ENCODE results near the gene COL27A1.

COL27A1 gene

DNA sequence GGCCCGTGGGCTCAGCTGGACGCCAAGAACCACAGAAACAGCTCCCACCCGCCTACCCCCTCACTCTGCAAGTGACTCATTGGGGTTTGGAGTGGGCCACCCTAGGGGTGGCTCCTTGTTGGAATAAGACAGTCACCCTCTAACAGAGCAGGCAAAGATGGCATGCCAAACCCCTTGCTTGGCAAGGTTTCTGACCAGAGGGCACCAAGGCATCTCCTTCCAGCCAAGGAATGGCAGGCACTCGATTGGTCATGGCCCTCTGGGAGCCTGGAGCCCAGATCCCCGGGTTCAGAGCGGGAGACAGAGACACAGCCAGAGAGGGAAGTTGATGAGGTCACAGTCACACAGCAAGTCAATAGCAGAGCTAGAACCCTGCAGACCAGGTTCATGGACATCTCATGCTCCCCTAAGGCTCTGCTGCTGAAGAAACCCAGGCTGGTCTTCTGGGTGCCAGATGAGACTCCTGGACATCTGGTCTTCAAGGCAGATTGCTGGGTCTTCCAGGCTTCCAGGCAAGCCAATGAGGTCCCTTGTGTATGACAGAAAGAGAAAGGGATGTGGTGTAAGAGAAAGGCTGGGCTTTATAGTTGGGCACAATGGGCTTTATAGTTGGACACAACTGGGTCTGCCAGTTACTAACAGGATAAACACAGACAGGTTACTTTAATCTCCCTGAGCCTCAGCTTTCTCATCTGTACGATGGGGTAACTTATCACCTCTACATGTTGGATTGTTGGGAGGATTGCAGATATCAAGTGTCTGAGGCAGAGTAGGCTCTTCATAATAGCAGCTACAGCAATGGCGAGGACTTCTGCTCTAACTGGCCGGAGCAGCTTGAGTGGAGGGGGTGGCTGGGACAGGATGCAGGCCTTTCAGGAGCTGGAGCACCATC, 33.0 kb upstream of the COL27A1 start:
- TF ChIP-seq POLR2AphosphoS5 (IDR thresholded peaks at IDR 0.05; ENCODE audit: low read depth) (no peak), SPI1 (IDR thresholded peaks at IDR 0.05; ENCODE audit: borderline replicate concordance, low read depth) (no peak), GABPA (IDR thresholded peaks at IDR 0.05; ENCODE audit: low read depth) (no peak)
- TF ChIP-seq, protein P1, sequence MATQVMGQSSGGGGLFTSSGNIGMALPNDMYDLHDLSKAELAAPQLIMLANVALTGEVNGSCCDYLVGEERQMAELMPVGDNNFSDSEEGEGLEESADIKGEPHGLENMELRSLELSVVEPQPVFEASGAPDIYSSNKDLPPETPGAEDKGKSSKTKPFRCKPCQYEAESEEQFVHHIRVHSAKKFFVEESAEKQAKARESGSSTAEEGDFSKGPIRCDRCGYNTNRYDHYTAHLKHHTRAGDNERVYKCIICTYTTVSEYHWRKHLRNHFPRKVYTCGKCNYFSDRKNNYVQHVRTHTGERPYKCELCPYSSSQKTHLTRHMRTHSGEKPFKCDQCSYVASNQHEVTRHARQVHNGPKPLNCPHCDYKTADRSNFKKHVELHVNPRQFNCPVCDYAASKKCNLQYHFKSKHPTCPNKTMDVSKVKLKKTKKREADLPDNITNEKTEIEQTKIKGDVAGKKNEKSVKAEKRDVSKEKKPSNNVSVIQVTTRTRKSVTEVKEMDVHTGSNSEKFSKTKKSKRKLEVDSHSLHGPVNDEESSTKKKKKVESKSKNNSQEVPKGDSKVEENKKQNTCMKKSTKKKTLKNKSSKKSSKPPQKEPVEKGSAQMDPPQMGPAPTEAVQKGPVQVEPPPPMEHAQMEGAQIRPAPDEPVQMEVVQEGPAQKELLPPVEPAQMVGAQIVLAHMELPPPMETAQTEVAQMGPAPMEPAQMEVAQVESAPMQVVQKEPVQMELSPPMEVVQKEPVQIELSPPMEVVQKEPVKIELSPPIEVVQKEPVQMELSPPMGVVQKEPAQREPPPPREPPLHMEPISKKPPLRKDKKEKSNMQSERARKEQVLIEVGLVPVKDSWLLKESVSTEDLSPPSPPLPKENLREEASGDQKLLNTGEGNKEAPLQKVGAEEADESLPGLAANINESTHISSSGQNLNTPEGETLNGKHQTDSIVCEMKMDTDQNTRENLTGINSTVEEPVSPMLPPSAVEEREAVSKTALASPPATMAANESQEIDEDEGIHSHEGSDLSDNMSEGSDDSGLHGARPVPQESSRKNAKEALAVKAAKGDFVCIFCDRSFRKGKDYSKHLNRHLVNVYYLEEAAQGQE (IDR thresholded peaks at IDR 0.05; ENCODE audit: insufficient replicate concordance, low read depth) = no peak
- TF ChIP-seq, protein P2, sequence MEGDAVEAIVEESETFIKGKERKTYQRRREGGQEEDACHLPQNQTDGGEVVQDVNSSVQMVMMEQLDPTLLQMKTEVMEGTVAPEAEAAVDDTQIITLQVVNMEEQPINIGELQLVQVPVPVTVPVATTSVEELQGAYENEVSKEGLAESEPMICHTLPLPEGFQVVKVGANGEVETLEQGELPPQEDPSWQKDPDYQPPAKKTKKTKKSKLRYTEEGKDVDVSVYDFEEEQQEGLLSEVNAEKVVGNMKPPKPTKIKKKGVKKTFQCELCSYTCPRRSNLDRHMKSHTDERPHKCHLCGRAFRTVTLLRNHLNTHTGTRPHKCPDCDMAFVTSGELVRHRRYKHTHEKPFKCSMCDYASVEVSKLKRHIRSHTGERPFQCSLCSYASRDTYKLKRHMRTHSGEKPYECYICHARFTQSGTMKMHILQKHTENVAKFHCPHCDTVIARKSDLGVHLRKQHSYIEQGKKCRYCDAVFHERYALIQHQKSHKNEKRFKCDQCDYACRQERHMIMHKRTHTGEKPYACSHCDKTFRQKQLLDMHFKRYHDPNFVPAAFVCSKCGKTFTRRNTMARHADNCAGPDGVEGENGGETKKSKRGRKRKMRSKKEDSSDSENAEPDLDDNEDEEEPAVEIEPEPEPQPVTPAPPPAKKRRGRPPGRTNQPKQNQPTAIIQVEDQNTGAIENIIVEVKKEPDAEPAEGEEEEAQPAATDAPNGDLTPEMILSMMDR (IDR thresholded peaks at IDR 0.05; ENCODE audit: insufficient read depth, low read length) = no peak
- H3K27me3 ChIP-seq (ENCODE audit: insufficient read depth, poor library complexity, severe bottlenecking) = peaks cover 2% of the 10 kb centered on the region
- DNase-seq (ENCODE audit: low read depth in 1 of 2, low spot score in 1 of 2) = no peak
- no peak overlapping the region for H3K27ac ChIP-seq (replicated peaks)
- H3K4me3 ChIP-seq (replicated peaks; ENCODE audit: insufficient read depth, low read length) = no peak overlapping the region

DNA sequence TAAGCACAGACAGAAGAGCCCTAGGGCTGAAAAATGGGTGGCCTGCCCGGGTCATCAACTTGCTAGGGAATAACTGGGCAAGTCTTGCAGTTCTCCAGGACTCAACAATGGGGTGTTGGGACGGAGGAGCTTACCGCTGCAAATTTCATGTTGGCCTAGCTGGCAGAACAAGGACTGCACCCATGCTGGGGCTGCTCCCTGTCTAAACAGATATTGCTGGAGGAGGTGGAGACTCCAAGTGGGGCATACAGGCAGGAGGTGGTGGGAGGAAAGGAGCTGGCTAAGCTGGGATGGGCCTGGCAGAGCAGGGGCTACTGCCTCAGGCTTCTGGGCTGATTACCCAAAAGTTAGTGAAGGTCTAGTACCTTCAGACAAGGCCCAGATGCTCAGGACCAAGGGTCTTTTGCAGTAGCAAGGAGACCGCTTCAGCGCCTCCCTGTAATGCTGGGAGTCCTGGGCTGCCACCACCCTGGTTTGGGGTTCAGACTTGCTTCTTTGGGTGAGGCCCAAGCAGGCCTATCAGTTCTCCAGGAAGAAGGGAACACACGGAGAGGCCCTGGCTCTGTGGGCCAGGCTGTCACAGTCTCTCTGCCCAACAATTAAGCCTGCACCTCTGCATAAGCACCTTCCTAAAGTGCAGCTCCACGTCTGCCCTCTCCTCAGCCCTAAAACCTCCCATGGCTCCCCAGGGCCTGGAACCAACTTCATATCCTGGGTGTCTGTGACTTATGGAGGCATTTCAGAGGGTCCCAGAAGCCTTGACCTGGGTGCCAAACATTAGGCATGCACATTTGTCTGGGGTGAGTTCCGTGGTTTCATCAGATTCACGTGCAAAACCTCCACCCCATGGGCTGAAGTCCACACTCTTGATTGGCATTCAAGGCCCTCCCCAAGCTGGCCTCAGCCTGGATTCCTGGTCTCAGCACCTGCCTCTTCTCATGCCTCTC, 32.0 kb upstream of the COL27A1 start:
- Histone ChIP-seq H3K27me3 (ENCODE audit: insufficient read depth, poor library complexity, severe bottlenecking) (peaks cover 2% of the 10 kb centered on the region), H3K27ac (replicated peaks) (no peak overlapping the region), H3K4me3 (replicated peaks; ENCODE audit: insufficient read depth, low read length) (no peak overlapping the region)
- TF ChIP-seq POLR2AphosphoS5 (IDR thresholded peaks at IDR 0.05; ENCODE audit: low read depth) (no peak), GABPA (IDR thresholded peaks at IDR 0.05; ENCODE audit: low read depth) (no peak), SPI1 (IDR thresholded peaks at IDR 0.05; ENCODE audit: borderline replicate concordance, low read depth) (no peak)
- TF ChIP-seq, protein P2 (IDR thresholded peaks at IDR 0.05; ENCODE audit: insufficient read depth, low read length) = no peak
- TF ChIP-seq, protein P1 (IDR thresholded peaks at IDR 0.05; ENCODE audit: insufficient replicate concordance, low read depth) = no peak
- no peak for DNase-seq (ENCODE audit: low read depth in 1 of 2, low spot score in 1 of 2)

DNA sequence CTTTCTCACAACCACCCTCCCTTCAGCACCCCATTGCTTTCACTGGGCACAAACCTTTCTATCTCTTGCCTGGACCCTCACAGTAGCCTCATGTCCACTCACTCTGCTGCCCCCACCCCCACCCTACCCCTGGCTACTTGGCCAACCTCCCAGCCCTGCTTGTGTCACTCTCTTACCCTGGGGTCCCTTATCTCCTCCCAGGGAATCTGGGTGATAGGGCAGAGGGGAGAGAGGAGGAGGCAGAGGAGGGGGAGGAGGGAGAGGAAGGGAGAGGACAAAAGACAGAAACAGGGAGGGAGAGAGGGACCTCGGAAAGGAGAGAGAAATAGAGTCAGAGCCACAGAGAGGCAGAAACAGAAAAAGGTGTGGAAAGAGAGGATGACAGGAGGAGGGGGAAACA, 31.2 kb upstream of the COL27A1 start:
- TF ChIP-seq POLR2AphosphoS5 (IDR thresholded peaks at IDR 0.05; ENCODE audit: low read depth) (no peak), SPI1 (IDR thresholded peaks at IDR 0.05; ENCODE audit: borderline replicate concordance, low read depth) (no peak)
- TF ChIP-seq, protein P2 (IDR thresholded peaks at IDR 0.05; ENCODE audit: insufficient read depth, low read length) = no peak
- Histone ChIP-seq H3K27ac (replicated peaks) (no peak overlapping the region), H3K27me3 (ENCODE audit: insufficient read depth, poor library complexity, severe bottlenecking) (peaks cover under 1% of the 10 kb centered on the region), H3K4me3 (replicated peaks; ENCODE audit: insufficient read depth, low read length) (no peak overlapping the region)
- DNase-seq (ENCODE audit: low read depth in 1 of 2, low spot score in 1 of 2) = no peak
